ENCODE results near the gene ZC3H4. TPM values are rescaled to one million over a fixed set of nuclear protein-coding genes. Genes with fewer than 3 reads are reported as not detected.

ZC3H4 gene
- total RNA-seq, 1 donor from 2014 or later: 89.1 TPM

- ChIA-PET POLR2A (interaction anchor here (0.6 to 2.9 kb wide), 6 partner anchors 9 to 364 kb away, joined by 3 to 16 read pairs (median 6); partner anchors contain the start of gene ZC3H4), CTCF (no interaction called here)
- H3K4me1 Mint-ChIP-seq: peaks cover 15% of the 10 kb centered on the region
- no peak for TF ChIP-seq CTCF (IDR thresholded peaks at IDR 0.05)
- ATAC-seq (ENCODE audit: low read depth) (no peak), DNase-seq (no peak)
- H3K36me3 Mint-ChIP-seq (ENCODE audit: low read depth): peaks cover 5% of the 10 kb centered on the region
- H3K4me3 Mint-ChIP-seq: peak overlapping the region; percentile 95
- H3K27ac Mint-ChIP-seq: no peak overlapping the region
- peaks cover 1% of the 10 kb centered on the region for H3K9me3 Mint-ChIP-seq
- intact Hi-C loops (cut with micrococcal nuclease): no loop called here
- H3K27me3 Mint-ChIP-seq: no peaks in the 10 kb centered on the region
Measured at GRCh38 chr19:47047272-47047762, 66.3 kb downstream of the ZC3H4 start.

- CTCF ChIA-PET: no interaction called here
- POLR2A ChIA-PET: interaction anchor here (0.6 kb wide), 1 partner anchor 67 kb away, joined by 3 read pairs; the partner anchor contains the start of gene ZC3H4
- Mint-ChIP-seq H3K4me3 (no peak overlapping the region), H3K4me1 (peaks cover 15% of the 10 kb centered on the region), H3K36me3 (ENCODE audit: low read depth) (peaks cover 9% of the 10 kb centered on the region), H3K27ac (no peak overlapping the region), H3K9me3 (peaks cover 1% of the 10 kb centered on the region), H3K27me3 (no peaks in the 10 kb centered on the region)
- intact Hi-C loops (cut with micrococcal nuclease): no loop called here
- ATAC-seq (ENCODE audit: low read depth) (no peak), DNase-seq (no peak)
- TF ChIP-seq CTCF (IDR thresholded peaks at IDR 0.05): no peak
Measured at GRCh38 chr19:47045867-47046470, 67.6 kb downstream of the ZC3H4 start.

DNA sequence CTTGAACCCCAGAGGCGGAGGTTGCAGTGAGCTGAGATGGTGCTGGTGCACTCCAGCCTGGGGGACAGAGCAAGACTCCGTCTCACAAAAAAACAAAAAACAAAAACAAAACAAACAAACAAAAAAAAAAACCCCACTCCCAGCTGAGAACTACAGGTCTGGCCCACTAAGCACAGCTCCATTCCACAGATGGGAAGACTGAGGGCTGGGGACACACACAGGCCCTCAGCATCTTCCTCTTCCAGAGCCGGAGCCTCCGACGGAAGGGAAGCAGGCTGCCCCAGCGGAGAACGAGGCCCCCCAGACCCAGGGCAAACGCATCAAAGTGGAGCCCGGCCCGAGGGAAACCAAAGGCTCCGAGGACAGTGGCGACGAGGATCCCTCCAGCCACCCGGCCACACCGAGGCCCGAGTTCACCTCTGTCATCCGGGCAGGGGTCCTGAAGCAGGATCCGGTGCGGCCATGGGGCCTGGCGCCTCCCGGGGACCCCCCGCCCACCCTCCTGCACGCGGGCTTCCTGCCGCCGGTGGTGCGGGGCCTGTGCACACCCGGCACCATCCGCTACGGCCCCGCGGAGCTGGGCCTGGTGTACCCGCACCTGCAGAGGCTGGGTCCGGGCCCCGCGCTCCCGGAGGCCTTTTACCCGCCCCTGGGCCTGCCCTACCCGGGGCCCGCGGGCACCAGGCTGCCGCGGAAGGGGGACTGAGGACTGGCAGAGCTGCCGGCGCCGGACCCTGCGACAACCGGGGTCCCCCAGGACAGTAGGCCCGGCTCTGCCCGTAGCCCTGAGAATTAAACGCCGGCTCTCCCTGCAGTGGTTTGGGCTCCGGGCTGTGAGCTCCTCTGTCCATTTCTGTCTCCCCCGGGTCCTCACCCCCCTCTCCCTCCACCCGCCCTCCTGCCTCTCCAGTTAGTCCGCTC lies 68.4 kb downstream of the ZC3H4 start:
- ATAC-seq (ENCODE audit: low read depth) (no peak), DNase-seq (no peak)
- no peak overlapping the region for H3K27ac Mint-ChIP-seq
- intact Hi-C loops (cut with micrococcal nuclease): no loop called here
- peaks cover 9% of the 10 kb centered on the region for H3K36me3 Mint-ChIP-seq (ENCODE audit: low read depth)
- TF ChIP-seq CTCF (IDR thresholded peaks at IDR 0.05): no peak
- H3K27me3 Mint-ChIP-seq: no peaks in the 10 kb centered on the region
- peaks cover 15% of the 10 kb centered on the region for H3K4me1 Mint-ChIP-seq
- ChIA-PET CTCF (no interaction called here), POLR2A (interaction anchor here (1.6 kb wide), 1 partner anchor 10 kb away, joined by 3 read pairs; no protein-coding TSS in a partner anchor)
- peaks cover 1% of the 10 kb centered on the region for H3K9me3 Mint-ChIP-seq
- no peak overlapping the region for H3K4me3 Mint-ChIP-seq

DNA sequence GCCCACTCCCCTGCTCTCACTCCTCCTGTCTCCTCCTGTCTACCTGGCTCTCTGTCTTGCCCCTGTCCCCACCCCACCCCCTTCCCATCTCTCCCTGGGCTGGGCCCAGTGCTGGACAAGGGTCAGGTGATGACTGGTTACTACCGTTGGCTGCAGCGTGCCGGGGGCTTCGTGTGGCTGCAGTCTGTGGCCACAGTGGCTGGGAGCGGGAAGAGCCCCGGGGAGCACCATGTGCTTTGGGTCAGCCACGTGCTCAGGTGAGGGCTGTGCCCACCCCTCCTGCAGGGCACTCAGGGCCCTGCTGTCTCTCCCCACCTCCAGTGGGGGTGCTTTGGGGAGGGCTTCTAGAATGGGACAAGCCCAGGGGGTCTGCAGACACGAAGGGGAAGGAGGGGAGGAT lies 72.7 kb downstream of the ZC3H4 start:
- CTCF ChIA-PET: no interaction called here
- H3K4me1 Mint-ChIP-seq: peaks cover 5% of the 10 kb centered on the region

More for the DNA sequence above, 72.7 kb downstream of the ZC3H4 start:
- no peak for TF ChIP-seq CTCF (IDR thresholded peaks at IDR 0.05)
- intact Hi-C loops (cut with micrococcal nuclease): no loop called here
- POLR2A ChIA-PET: no interaction called here
- DNase-seq (no peak), ATAC-seq (ENCODE audit: low read depth) (no peak)
- H3K9me3 Mint-ChIP-seq: no peaks in the 10 kb centered on the region
- no peak overlapping the region for H3K27ac Mint-ChIP-seq
- H3K4me3 Mint-ChIP-seq: no peak overlapping the region
- H3K27me3 Mint-ChIP-seq: no peaks in the 10 kb centered on the region
- H3K36me3 Mint-ChIP-seq (ENCODE audit: low read depth): peaks cover 6% of the 10 kb centered on the region
